GM23338 (cell line): ENCODE measurements around the gene CASKIN2. TPM values are rescaled to one million over a fixed set of nuclear protein-coding genes. Genes with fewer than 3 reads are reported as not detected.
A peak's percentile ranks its signal among the peaks of the same experiment; 100 is the strongest.
"Not testable (repeated sequence)": the region's sequence is repeated elsewhere in the genome, so short reads cannot be mapped to it uniquely, and the experiment has no call there.

Experiments
- ATAC-seq: fragments of 200-7000 bp; cut with Tn5 transposase; 3 replicates; pipeline ENCODE4 v1.9.1; 2020
- DNase-seq: peaks from one replicate; pipeline ENCODE4 v3.0.0-alpha.2; 2015; ENCODE audit warnings: low spot score
- H2AFZ ChIP-seq: fragments of 200-600 bp; sonication (generic); 2 replicates; pipeline ENCODE4 v1.8.0; 2016; ENCODE audit warnings: antibody characterized with exemption, mild to moderate bottlenecking, moderate library complexity
- H3F3A ChIP-seq: fragments of 200-600 bp; sonication (generic); replicated peaks from 2 replicates; pipeline ENCODE4 v1.8.0; 2017; ENCODE audit warnings: antibody characterized with exemption, mixed run types, low read depth
- H3K27ac ChIP-seq: fragments of 200-600 bp; sonication (generic); 2 replicates; pipeline ENCODE4 v1.6.1; 2016; ENCODE audit warnings: low read depth
- H3K27me3 ChIP-seq: fragments of 200-600 bp; sonication (generic); 2 replicates; pipeline ENCODE4 v1.8.0; 2016; ENCODE audit warnings: mild to moderate bottlenecking, mixed run types, moderate library complexity; ENCODE audit not compliant: insufficient read depth
- H3K36me3 ChIP-seq: fragments of 200-600 bp; sonication (generic); 2 replicates; pipeline ENCODE4 v1.8.0; 2016; ENCODE audit warnings: mild to moderate bottlenecking; ENCODE audit not compliant: insufficient read depth
- H3K4me1 ChIP-seq: fragments of 200-600 bp; sonication (generic); 2 replicates; pipeline ENCODE4 v1.8.0; 2016; ENCODE audit warnings: mild to moderate bottlenecking, moderate library complexity; ENCODE audit not compliant: insufficient read depth
- H3K4me2 ChIP-seq: fragments of 200-600 bp; sonication (generic); 2 replicates; pipeline ENCODE4 v1.7.1; 2017; ENCODE audit warnings: mixed run types
- H3K4me3 ChIP-seq: fragments of 200-600 bp; sonication (generic); 2 replicates; pipeline ENCODE4 v1.6.1; 2016; ENCODE audit warnings: mixed run types
- H3K79me2 ChIP-seq: fragments of 200-600 bp; sonication (generic); replicated peaks from 2 replicates; pipeline ENCODE4 v1.8.0; 2017; ENCODE audit warnings: mild to moderate bottlenecking; ENCODE audit not compliant: insufficient read depth
- H3K9me2 ChIP-seq: fragments of 200-600 bp; sonication (generic); 2 replicates; pipeline ENCODE4 v1.8.0; 2017; ENCODE audit not compliant: insufficient read depth
- H4K20me1 ChIP-seq: fragments of 200-600 bp; sonication (generic); replicated peaks from 2 replicates; pipeline ENCODE4 v1.8.0; 2017; ENCODE audit warnings: mild to moderate bottlenecking; ENCODE audit not compliant: insufficient read depth
- H3K27ac Mint-ChIP-seq: 2 replicates; pipeline ENCODE4 v1.8.0; 2020; ENCODE audit warnings: inconsistent platforms, mild to moderate bottlenecking, moderate library complexity, mixed read lengths
- H3K27me3 Mint-ChIP-seq: 3 replicates; pipeline ENCODE4 v1.8.0; 2022; ENCODE audit warnings: low read depth, mild to moderate bottlenecking, moderate library complexity, mixed read lengths, inconsistent platforms; ENCODE audit not compliant: insufficient read depth, poor library complexity
- H3K36me3 Mint-ChIP-seq: 3 replicates; pipeline ENCODE4 v1.8.0; 2021; ENCODE audit warnings: low read depth, mild to moderate bottlenecking, inconsistent platforms, moderate library complexity, mixed read lengths
- H3K4me1 Mint-ChIP-seq: 3 replicates; pipeline ENCODE4 v1.8.0; 2020; ENCODE audit warnings: mild to moderate bottlenecking, inconsistent platforms, mixed read lengths
- H3K4me3 Mint-ChIP-seq: 3 replicates; pipeline ENCODE4 v1.8.0; 2021; ENCODE audit warnings: moderate library complexity, mild to moderate bottlenecking, inconsistent platforms, mixed read lengths
- H3K9me3 Mint-ChIP-seq: 3 replicates; pipeline ENCODE4 v1.8.0; 2020; ENCODE audit warnings: moderate library complexity, mild to moderate bottlenecking, inconsistent platforms, mixed read lengths
- CREB1 ChIP-seq: fragments of 250-450 bp; sonication (Bioruptor Pico); IDR thresholded peaks from 2 replicates; pipeline ENCODE4 v1.5.0; 2020; ENCODE audit warnings: low read depth, mild to moderate bottlenecking, moderate library complexity
- ETS1 ChIP-seq: IDR thresholded peaks from 2 replicates; pipeline ENCODE4 v1.6.1; 2016; ENCODE audit warnings: antibody characterized with exemption
- EZH2 ChIP-seq: fragments of 200-600 bp; sonication (generic); IDR thresholded peaks from one replicate; pipeline ENCODE4 v1.8.0; 2017; ENCODE audit warnings: antibody characterized with exemption, mild to moderate bottlenecking, low read depth; ENCODE audit not compliant: unreplicated experiment
- EZH2phosphoT487 ChIP-seq: fragments of 200-600 bp; sonication (generic); IDR thresholded peaks from one replicate; pipeline ENCODE4 v1.8.1; 2018; ENCODE audit warnings: antibody characterized with exemption; ENCODE audit not compliant: unreplicated experiment
- JUNB ChIP-seq: IDR thresholded peaks from one replicate; pipeline ENCODE4 v1.6.1; 2016; ENCODE audit warnings: antibody characterized with exemption; ENCODE audit not compliant: unreplicated experiment
- NANOG ChIP-seq: IDR thresholded peaks from 2 replicates; pipeline ENCODE4 v1.6.1; 2016; ENCODE audit warnings: antibody characterized with exemption, borderline replicate concordance
- STAT1 ChIP-seq: IDR thresholded peaks from one replicate; pipeline ENCODE4 v1.6.1; 2016; ENCODE audit warnings: antibody characterized with exemption; ENCODE audit not compliant: unreplicated experiment
- ZNF114 ChIP-seq: fragments of 250-450 bp; sonication (Bioruptor Pico); IDR thresholded peaks from 2 replicates; pipeline ENCODE4 v1.5.0; 2020; ENCODE audit warnings: mild to moderate bottlenecking, moderate library complexity
- ZNF331 ChIP-seq: fragments of 250-450 bp; sonication (Bioruptor Pico); IDR thresholded peaks from 2 replicates; pipeline ENCODE4 v1.5.0; 2020; ENCODE audit warnings: low read depth, mild to moderate bottlenecking, moderate library complexity
- ZNF462 ChIP-seq: fragments of 250-450 bp; sonication (Bioruptor Pico); IDR thresholded peaks from 2 replicates; pipeline ENCODE4 v1.5.0; 2020; ENCODE audit warnings: mild to moderate bottlenecking, moderate library complexity
- polyA plus RNA-seq: library from polyadenylated mRNA; unstranded; fragments of >200 nt; fragmentation: Nextera tagmentation; extraction: Ambion mirVana; gene quantifications from 2 replicates; pipeline ENCODE4 v1.2.1, GENCODE V29; 2016
- total RNA-seq: library from RNA; depleted of rRNA; stranded (reverse); fragments of >200 nt; shearing (Covaris generic); gene quantifications from 2 replicates; pipeline ENCODE4 v1.2.3, GENCODE V29; 2014

The CASKIN2 gene
- total and polyA plus RNA-seq, 2 experiments from 2014 or later: 4.9 to 21.5 TPM

- H2AFZ ChIP-seq, H3K4me1 ChIP-seq, H3K9me3 Mint-ChIP-seq, H3K27me3 ChIP-seq, H3K36me3 Mint-ChIP-seq, H4K20me1 ChIP-seq, H3K27ac ChIP-seq, H3K9me2 ChIP-seq, H3K27me3 Mint-ChIP-seq, ATAC-seq, H3K4me3 Mint-ChIP-seq, H3K36me3 ChIP-seq, H3K4me3 ChIP-seq, H3K4me2 ChIP-seq, H3F3A ChIP-seq, DNase-seq, H3K27ac Mint-ChIP-seq: not testable (repeated sequence)
- peaks cover 12% of the 10 kb centered on the region for H3K79me2 ChIP-seq
- peaks cover 12% of the 10 kb centered on the region for H3K4me1 Mint-ChIP-seq
Observed at GRCh38 chr17:75454672-75455071, 60.7 kb downstream of the CASKIN2 start.

GRCh38 chr17:75454193-75454592, 61.1 kb downstream of the CASKIN2 start:
- Histone ChIP-seq H4K20me1 (no peaks in the 10 kb centered on the region), H3K4me1 (peaks cover 8% of the 10 kb centered on the region), H3K36me3 (no peaks in the 10 kb centered on the region), H3K9me2 (no peaks in the 10 kb centered on the region), H2AFZ (no peak overlapping the region), H3K4me3 (no peak overlapping the region), H3K27me3 (no peaks in the 10 kb centered on the region), H3F3A (no peaks in the 10 kb centered on the region), H3K27ac (no peak overlapping the region), H3K79me2 (peaks cover 11% of the 10 kb centered on the region), H3K4me2 (no peak overlapping the region)
- Mint-ChIP-seq H3K4me1 (peaks cover 12% of the 10 kb centered on the region), H3K4me3 (no peak overlapping the region), H3K27ac (no peak overlapping the region), H3K36me3 (no peaks in the 10 kb centered on the region), H3K9me3 (no peaks in the 10 kb centered on the region), H3K27me3 (peaks cover 8% of the 10 kb centered on the region)
- TF ChIP-seq NANOG: no peak
- TF ChIP-seq CREB1 (CRISPR knock-in tag): no peak
- ATAC-seq: no peak
- DNase-seq: no peak

- Mint-ChIP-seq H3K27me3 (peaks cover 8% of the 10 kb centered on the region), H3K36me3 (no peaks in the 10 kb centered on the region), H3K4me3 (no peak overlapping the region), H3K4me1 (no peaks in the 10 kb centered on the region; the same call in 2 of the 3 replicates), H3K9me3 (no peaks in the 10 kb centered on the region), H3K27ac (no peak overlapping the region)
- ATAC-seq (no peak), DNase-seq (no peak)
- no peaks in the 10 kb centered on the region for H3K36me3 ChIP-seq
- no peaks in the 10 kb centered on the region for H3K4me1 ChIP-seq
- no peaks in the 10 kb centered on the region for H4K20me1 ChIP-seq
- no peaks in the 10 kb centered on the region for H3K27me3 ChIP-seq
- no peaks in the 10 kb centered on the region for H3F3A ChIP-seq
- no peak overlapping the region for H3K4me3 ChIP-seq
- no peak overlapping the region for H3K27ac ChIP-seq
- peak overlapping the region; percentile 47; the same call in 1 of the 2 replicates for H2AFZ ChIP-seq
- H3K9me2 ChIP-seq: no peaks in the 10 kb centered on the region
- H3K79me2 ChIP-seq: no peaks in the 10 kb centered on the region
- H3K4me2 ChIP-seq: no peak overlapping the region
- TF ChIP-seq ZNF331 (CRISPR knock-in tag): no peak
- no peak for TF ChIP-seq ETS1
- TF ChIP-seq ZNF114 (CRISPR knock-in tag): no peak
- TF ChIP-seq JUNB: no peak
- TF ChIP-seq EZH2: no peak
- TF ChIP-seq STAT1: no peak
- no peak for TF ChIP-seq ZNF462 (CRISPR knock-in tag)
- TF ChIP-seq EZH2phosphoT487: no peak
- no peak for TF ChIP-seq CREB1 (CRISPR knock-in tag)
Observed at GRCh38 chr17:75450270-75450669, 65.1 kb downstream of the CASKIN2 start.
